Esophagus muscularis mucosa (tissue), 4 donors: ENCODE measurements around the gene LRRC14B.
"Not testable (repeated sequence)": the region's sequence is repeated elsewhere in the genome, so short reads cannot be mapped to it uniquely, and the experiment has no call there.

Source experiments
- EP300 ChIP-seq: sonication (generic); formaldehyde crosslinking; IDR thresholded peaks from one replicate; pipeline ENCODE4 v1.6.1; 2017; ENCODE audit warnings: antibody characterized with exemption
- POLR2A ChIP-seq: fragments of 450-650 bp; IDR thresholded peaks from one replicate; pipeline ENCODE4 v1.6.1; 2017; ENCODE audit warnings: antibody characterized with exemption, moderate library complexity, mild to moderate bottlenecking, low read depth
- POLR2AphosphoS5 ChIP-seq, 2 donors: sonication (generic); formaldehyde crosslinking; IDR thresholded peaks; one replicate each; pipeline ENCODE4 v1.6.1; 2017; ENCODE audit warnings: antibody characterized with exemption in 2 of 2
- TF ChIP-seq, protein P1 (sequence below), 3 experiments: fragments of 200-600 bp in 2 of 3; fragments of 450-650 bp in 1 of 3; sonication (generic) in 2 of 3; IDR thresholded peaks; one replicate each; pipeline ENCODE4 v1.5.1; 2017 to 2019; ENCODE audit warnings: antibody characterized with exemption in 3 of 3, mild to moderate bottlenecking in 2 of 3, moderate library complexity in 1 of 3

GRCh38 chr5:233426-233825, 42.1 kb downstream of the LRRC14B start:
- TF ChIP-seq, protein P1, sequence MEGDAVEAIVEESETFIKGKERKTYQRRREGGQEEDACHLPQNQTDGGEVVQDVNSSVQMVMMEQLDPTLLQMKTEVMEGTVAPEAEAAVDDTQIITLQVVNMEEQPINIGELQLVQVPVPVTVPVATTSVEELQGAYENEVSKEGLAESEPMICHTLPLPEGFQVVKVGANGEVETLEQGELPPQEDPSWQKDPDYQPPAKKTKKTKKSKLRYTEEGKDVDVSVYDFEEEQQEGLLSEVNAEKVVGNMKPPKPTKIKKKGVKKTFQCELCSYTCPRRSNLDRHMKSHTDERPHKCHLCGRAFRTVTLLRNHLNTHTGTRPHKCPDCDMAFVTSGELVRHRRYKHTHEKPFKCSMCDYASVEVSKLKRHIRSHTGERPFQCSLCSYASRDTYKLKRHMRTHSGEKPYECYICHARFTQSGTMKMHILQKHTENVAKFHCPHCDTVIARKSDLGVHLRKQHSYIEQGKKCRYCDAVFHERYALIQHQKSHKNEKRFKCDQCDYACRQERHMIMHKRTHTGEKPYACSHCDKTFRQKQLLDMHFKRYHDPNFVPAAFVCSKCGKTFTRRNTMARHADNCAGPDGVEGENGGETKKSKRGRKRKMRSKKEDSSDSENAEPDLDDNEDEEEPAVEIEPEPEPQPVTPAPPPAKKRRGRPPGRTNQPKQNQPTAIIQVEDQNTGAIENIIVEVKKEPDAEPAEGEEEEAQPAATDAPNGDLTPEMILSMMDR (IDR thresholded peaks at IDR 0.05), result not testable (repeated sequence)
- not testable (repeated sequence) for TF ChIP-seq POLR2A; EP300; POLR2AphosphoS5 (IDR thresholded peaks at IDR 0.05)
